CD4-positive, alpha-beta T cell treated with Interleukin-4 for 4 hours (primary cell): ENCODE data around the gene GTSE1.
"Not testable (repeated sequence)": the region's sequence is repeated elsewhere in the genome, so short reads cannot be mapped to it uniquely, and the experiment has no call there.

Source experiments
- DNase-seq: peaks from one replicate; pipeline ENCODE4 v3.0.0-alpha.2; 2020

GTSE1 gene

GRCh38 chr22:46294784-46295183, 1.9 kb upstream of the GTSE1 start:
- no peak for DNase-seq

- no peak for DNase-seq
Measured at GRCh38 chr22:46295277-46295971, 1.2 kb upstream of the GTSE1 start.

- DNase-seq, result no peak
Measured at GRCh38 chr22:46297151-46297812, 612 bp downstream of the GTSE1 start.

GRCh38 chr22:46299101-46299500, 2.4 kb downstream of the GTSE1 start:
- DNase-seq, result no peak

- no peak for DNase-seq
Measured at GRCh38 chr22:46300491-46300890, 3.8 kb downstream of the GTSE1 start.

- DNase-seq, result no peak
Measured at GRCh38 chr22:46303347-46303965, 6.8 kb downstream of the GTSE1 start.

- no peak for DNase-seq
Measured at GRCh38 chr22:46308283-46308988, 11.8 kb downstream of the GTSE1 start.

- DNase-seq, result no peak
Measured at GRCh38 chr22:46309526-46310085, 12.9 kb downstream of the GTSE1 start.

- no peak for DNase-seq
Measured at GRCh38 chr22:46312056-46312455, 15.4 kb downstream of the GTSE1 start.

GRCh38 chr22:46312848-46313247, 16.2 kb downstream of the GTSE1 start:
- not testable (repeated sequence) for DNase-seq

GRCh38 chr22:46315976-46316375, 19.3 kb downstream of the GTSE1 start:
- no peak for DNase-seq

GRCh38 chr22:46317646-46318045, 21.0 kb downstream of the GTSE1 start:
- no peak for DNase-seq

GRCh38 chr22:46318576-46318975, 21.9 kb downstream of the GTSE1 start:
- DNase-seq, result no peak

- DNase-seq, result no peak
Measured at GRCh38 chr22:46319319-46319718, 22.6 kb downstream of the GTSE1 start.

- no peak for DNase-seq
Measured at GRCh38 chr22:46320166-46320710, 23.6 kb downstream of the GTSE1 start.

GRCh38 chr22:46320716-46321386, 24.2 kb downstream of the GTSE1 start:
- DNase-seq, result no peak

GRCh38 chr22:46322711-46323110, 26.0 kb downstream of the GTSE1 start:
- DNase-seq, result no peak

- DNase-seq, result no peak
Measured at GRCh38 chr22:46323162-46323561, 26.5 kb downstream of the GTSE1 start.

- no peak for DNase-seq
Measured at GRCh38 chr22:46326066-46326680, 29.5 kb downstream of the GTSE1 start.

- no peak for DNase-seq
Measured at GRCh38 chr22:46327691-46328465, 31.2 kb downstream of the GTSE1 start.

GRCh38 chr22:46328797-46329196, 32.1 kb downstream of the GTSE1 start:
- no peak for DNase-seq
